Stimulated activated CD8-positive, alpha-beta memory T cell treated with anti-CD3 and anti-CD28 coated beads, Interleukin-7, amount 100 ng/mL, for 4 hours (primary cell): ENCODE measurements around the gene PRKG1.

Source experiments
- DNase-seq, 2 donors: peaks; one replicate each; pipeline ENCODE4 v3.0.0-alpha.2; 2020; ENCODE audit warnings: low read depth in 2 of 2

The PRKG1 gene

DNA sequence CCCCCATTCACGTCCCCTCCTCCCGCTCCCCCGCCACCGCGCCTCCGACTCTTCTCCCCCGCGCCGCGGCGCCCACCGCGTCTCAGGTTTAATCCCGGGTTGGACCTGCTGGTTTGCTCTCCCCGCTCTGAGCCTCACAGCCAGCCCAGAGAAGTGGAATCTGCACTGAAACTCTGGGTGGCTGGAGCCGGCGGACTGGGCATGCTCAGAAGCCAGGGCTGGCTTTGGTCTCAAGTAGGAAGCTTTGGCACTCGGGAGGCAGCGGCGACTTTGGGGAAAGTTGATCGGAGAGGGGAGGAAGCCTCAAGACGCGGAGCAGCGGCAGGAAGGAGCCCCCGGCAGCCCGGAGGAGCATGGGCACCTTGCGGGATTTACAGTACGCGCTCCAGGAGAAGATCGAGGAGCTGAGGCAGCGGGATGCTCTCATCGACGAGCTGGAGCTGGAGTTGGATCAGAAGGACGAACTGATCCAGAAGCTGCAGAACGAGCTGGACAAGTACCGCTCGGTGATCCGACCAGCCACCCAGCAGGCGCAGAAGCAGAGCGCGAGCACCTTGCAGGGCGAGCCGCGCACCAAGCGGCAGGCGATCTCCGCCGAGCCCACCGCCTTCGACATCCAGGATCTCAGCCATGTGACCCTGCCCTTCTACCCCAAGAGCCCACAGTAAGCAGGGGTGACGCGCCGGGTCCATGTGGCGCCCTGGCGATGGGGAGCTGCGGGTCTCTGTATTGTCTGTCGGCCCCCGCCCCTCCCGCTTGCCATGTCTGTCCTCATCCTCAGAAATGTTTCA, at the start of gene PRKG1:
Gene PRKG1 (plus strand): TSS at position 250 of the 791 bp plus-strand sequence.
- no peak for DNase-seq

DNA sequence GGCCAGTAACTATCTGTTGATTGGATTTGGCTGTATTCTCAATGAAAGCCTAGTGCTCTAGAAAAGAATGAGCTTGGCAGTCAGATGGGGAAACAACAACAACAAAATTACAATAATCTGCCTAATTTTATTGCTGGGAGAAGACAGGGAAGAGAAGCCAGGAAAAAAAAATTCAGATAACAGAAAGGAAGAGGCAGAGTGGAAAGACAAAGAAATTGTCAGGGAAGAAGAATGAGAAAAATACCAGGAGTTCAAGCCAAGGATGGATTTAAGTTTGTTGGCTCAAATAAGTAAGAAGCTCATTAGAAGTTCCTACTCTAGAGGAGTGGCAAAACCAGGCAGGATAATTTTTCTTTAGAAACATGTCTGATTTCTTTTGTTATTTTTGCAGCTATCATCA, 45.9 kb upstream of the PRKG1 start:
- DNase-seq: no peak

DNA sequence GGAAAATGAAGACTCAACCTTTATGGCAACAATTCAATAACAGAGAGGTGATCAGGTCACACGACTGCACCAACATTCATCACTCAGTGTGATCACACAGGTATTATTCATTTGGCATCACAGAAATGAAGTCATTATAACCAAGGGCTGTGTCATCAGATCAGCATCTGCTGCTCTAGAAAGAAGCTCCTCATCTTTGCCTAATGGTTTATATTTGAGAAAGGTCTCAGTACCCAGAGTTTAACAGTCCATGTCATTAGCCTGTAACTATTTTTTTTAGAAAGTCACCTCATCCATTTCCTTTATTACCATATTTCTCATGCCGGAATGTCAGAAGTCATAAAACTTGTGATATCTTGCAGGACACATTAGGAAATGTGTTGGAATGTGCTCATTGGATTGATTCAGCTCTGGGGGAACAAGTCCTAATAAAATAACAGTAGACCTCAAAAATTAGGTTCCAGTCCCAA, 45.1 kb upstream of the PRKG1 start:
- DNase-seq: no peak

DNA sequence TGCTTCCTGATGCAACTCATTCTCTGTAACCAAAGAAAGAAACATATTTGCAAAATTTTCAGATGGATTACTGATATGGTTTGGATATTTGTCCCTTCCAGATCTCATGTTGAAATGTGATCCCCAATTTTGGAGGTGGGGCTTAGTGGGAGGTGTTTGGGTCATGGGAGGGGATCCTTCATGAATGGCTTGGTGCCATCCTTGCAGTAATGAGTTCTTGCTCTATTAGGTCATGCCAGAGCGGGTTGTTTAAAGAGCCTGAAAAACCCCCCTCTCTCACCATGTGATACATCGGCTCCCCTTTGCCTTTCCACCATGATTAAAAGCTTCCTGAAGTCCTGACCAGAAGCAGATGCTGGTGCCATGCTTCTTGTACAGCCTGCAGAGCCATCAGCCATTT, 43.8 kb upstream of the PRKG1 start:
- no peak for DNase-seq

DNA sequence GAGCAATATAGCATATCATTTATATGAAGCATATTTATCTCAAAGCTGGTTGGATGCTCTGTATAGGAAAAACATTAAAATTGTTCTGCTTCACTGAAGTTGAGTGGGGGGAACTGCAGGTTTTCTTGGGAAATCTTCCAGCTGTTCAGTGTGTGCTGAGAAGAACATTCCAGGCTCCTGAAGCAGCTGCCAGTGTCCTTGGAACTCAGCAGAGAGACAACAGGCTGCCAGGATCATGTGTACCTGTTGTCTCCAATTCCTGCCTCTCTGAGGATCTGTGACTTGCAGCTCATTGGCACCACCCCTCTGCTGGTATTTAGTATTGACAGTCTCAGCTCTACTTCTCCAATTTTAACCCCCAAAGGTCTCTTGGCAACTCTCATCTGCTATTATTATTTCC, 42.3 kb upstream of the PRKG1 start:
- no peak for DNase-seq

DNA sequence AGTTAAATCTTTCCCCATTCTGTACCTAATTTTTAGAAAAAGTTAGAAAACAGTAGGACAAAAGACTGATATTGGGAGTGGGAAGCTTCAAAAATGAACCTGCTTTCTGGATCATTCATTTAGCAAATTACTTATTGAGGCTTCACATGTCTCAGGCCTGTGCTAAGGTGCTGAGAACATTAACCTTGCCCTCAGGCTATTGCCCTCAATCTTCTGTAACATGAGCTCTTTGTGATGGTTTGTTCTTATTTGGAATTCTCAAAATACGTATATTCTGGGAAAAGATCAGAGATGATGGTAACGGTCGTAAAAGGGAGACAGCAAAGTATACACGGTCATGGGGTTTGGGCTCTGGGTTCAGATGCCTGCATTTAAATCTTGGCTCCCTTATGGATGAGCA, 39.5 kb upstream of the PRKG1 start:
- DNase-seq: no peak

DNA sequence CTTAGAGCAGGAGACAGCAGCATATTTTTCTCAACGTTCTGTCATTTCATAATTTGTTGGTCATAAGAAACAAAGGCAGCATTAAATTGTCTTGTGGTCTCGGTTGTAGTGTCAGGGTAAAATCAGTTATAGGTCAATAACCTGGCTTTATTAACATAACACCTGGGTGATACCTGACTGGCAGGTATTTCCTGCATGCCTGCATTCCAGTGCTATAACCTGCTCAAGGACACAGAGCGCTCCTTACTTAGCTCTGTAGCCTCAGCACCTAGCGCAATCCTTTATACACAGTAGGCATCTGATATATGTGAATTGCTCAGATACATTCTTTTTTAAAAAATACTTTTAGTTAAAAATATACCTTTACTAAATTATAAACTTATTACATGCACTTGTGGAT, 38.9 kb upstream of the PRKG1 start:
- DNase-seq: no peak

DNA sequence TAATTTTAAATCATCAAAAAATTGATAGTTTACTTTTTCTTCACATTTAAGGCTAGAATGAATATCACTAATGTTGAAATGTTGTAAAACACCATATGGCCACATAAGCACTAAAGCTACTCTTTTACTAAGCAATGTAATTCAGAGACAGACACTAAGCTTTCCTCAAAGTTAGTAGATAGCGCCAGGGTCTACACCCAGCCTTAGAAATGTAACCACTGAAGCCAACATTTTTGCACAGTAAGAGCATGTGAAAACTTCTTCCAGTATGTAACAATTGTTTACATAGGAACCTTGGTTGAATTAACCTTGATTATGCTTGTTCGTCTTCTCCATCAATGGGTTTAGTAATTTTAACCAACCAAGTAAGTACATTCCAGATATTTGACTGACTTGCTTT, 28.4 kb upstream of the PRKG1 start:
- DNase-seq: no peak

DNA sequence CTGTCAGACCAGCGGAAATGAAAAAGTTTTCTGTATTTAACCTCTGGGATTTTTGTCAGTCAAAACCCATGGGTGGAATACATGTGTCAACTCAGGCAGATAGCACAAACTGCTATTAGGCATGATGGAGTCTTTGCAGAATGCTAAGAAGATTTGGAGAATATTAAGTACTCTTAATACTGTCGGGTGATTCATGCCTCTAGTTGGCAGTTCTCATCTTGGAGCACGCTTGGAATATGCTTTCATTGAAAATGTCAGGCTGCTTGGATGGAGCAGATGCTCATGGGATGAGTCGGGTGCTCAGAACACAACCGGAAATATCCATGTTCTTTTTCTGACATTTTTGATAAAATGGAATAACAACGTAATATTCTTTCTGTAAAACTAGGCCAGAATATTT, 27.6 kb upstream of the PRKG1 start:
- no peak for DNase-seq

DNA sequence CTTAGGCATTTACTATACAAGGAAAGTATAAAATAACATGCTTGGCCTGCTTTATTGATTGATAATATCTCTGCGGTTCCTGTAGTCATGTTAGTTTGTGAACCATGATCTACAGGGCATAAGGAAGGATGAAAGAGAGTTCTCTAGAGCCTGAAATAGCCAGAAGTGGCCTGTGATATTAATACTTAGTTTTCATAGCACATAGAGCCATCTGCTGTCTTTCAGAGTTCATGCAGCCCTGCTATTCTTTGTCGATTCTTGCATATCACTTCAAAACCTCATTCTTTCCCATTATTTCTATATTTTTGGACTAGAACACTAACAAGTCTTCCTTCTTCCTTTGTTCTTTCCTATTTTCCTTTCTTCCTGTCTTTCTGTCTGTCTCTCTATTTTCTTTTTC, 26.4 kb upstream of the PRKG1 start:
- no peak for DNase-seq

DNA sequence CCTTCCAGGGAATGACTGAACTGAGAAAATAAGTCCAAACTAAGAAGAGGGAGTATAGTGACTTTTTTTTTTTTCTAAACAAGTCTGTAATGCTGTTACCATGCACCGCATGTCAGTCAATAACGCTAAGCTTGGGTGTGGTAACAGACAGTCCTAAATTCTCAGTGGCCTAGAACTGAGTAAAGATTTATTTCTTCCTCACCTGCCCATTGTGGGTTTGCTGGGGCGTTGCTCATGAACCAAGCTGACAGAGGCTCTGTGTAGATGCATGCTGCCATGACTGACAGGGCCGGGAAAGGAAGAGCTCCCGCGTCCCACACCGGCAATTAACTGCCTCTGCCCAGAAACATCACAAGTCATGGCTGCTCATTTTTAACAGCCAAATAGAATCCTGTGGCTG, 25.5 kb upstream of the PRKG1 start:
- DNase-seq: no peak

DNA sequence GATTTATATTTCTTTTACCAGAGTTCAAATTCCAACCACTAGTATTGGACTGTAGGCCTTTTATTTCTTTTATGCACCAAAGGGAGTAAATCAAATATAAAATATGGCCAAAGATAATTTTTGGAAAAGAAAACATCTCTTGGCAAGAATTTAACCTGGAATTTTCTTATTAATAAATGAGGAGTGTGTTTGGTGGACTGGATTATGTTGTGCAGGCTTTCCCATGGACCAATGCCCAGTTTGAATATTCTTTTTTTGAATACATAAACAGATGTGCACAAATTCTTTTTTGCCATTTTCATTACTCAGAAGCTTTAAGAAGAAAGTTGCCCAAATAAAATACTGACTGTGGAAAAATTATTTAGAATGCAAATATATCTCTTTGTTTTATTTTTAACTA, 22.1 kb upstream of the PRKG1 start:
- DNase-seq: no peak

DNA sequence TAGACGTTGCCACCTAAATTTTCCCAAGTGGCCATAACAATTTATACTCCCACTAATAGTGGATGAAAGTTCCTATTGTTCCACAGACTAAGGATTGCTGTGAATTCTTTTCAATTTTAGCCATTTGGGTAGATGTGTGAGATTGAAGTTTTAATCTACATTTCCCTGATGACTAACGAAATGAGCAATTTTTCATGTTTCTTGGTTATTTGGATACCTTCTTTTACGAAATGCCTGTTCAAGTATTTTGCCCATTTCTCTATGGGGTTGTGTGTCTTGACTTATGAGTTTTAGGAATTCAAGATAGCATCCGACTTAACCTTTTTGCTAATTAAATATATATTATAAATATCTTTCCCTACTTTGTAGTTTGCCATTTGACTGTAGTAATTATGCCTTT, 16.4 kb upstream of the PRKG1 start:
- DNase-seq: no peak

DNA sequence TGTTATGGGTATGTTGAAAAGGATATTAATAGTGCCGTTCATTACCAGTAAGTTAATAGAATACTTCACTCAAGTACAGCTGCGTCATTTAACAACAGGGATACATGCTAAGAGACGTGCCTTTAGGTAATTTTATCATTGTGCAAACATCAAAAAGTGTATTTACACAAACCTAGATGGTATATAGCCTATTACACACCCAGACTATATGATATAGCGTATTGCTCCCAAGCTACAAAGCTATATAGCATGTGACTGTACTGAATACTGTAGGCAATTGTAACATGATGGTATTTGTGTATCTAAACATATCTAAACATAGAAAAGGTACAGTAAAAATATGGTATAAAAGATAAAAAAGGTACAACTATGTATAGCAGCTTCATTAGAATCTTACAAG, 11.1 kb upstream of the PRKG1 start:
- no peak for DNase-seq

DNA sequence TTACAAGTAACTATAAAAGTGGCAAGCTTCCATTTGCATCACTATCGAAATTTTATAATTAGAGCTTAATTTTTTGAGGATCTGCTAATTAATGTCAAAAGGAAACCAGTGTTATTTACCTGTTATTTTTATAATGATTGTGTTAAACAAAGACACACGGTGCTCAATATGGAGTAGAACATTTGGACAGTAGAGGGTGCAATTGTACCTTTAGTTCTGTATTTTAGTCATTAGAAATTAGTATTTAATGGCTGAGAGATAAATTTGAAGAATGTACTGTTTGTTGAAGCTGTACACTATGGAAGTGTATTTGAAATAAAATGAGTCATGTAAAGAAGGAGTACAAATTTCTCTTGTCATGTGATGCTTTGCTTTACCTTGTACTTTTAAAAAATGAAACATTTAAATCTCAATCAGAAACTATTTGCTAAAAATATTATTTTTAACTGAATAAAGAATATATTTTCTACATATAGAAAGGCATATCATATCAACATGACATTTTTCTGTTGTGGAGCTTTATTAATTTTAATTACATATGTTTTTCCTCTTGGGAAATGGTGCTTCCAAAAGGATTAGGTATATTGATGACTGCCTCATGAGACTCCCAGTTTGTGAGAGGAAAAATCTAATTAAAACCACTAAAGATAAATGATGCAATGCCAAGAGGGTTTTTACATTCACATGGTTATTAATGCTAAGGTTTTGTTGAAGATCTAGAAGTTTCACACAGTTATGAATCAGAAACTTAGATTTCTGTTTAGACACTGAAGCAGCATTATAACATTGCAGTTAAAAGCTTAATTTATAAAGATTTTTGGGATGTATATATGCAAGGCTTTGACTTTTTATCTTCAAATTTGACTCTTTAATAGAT, 10.4 kb upstream of the PRKG1 start:
- no peak for DNase-seq

DNA sequence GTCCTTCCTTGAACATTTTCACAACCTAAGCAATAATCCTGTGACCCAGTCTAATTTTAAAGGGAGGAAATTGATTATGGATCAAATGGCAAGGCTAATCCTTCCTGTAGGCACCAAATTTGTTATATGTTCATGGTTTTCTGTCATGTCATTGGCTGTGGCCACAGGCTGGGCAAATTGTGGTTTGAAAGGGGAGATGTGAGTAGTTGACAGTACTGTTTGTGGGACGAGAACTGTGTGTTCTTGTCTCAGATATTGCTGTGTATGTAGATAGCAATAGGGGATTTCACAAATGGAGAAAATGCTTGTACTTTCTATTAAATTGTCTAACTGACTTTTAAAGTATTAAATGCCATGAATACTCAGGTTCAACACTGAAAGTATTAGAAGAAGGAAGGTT, 8.1 kb upstream of the PRKG1 start:
- no peak for DNase-seq

DNA sequence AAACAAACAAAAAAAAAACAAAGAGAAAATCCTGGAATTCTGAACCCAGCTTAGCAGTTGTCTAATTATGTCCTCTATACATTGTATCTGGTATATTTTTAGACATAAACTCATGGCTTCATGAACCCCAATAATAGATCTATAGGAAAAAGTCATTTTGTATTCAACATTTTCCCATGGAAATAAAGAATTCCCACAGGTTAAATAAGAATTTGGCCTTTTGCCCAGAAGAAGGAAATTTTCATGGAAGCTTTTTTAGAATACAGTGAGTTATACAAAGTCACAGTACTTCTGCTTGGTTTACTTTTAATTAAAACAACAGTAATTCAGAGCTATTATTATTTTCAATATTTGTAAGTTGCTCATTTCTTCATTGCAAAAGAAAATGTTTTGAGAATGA, 2.1 kb upstream of the PRKG1 start:
- no peak for DNase-seq

DNA sequence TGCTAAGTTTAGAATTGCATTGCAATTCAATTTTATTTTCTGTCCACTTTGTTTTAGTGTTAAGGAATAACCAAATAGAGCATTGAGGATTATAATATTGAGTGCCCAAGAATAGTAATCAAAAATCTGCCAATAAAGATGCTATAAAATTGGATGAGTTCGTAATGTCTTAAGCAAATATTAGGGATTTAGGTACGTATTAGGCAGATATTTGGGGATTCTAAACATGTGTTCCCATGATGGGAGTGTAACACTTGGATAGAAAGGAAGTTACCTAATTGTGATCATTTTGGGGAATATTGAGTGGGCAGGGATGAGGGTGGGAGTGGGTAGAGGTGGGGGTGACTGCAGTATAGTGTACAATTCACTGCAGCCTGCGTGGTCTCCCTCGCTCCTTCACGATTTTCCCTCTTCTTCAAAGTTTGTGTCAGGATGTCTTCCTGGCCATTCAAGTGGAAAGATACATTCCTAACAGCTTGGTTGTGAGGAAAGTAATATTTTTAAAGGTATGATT, 1.3 kb upstream of the PRKG1 start:
- no peak for DNase-seq

DNA sequence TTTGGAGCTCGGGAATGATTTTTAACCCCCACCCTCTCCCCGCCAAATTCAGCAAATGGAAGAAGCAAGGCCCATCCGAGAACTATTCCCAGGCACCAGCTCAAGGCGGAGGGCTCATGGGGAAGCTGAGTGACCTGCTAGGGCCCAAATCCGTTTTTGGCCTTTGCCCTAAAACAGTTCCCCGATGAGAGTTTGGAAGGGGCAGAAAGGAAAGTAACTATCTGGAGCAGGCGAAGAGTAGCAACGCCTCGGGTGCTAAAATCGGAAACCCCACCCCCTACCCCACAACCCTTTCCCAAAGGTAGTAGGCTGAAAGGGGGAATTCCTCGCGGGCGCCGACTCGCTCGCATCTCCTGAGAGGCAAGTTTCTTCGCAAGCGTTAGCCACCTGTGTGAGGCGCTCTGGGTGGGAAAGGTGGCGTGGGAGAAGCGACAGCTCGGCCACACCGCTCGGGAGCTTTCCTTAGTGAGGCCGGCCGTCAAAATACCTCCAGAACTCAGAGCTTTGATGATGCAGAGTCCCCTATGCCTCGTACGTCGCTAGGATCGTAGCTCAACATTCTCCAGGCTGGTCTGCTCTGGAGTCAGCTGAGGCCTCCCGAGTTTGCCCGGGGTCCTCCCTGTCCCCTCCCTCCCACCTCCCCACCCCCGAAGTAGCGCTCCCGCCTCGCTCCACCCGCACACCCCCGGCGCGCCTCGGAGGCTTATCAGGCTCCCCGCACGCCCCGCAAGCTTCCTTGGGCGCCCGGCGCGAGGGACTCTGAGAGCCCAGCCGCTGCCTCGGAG, 642 bp upstream of the PRKG1 start:
- DNase-seq: no peak

DNA sequence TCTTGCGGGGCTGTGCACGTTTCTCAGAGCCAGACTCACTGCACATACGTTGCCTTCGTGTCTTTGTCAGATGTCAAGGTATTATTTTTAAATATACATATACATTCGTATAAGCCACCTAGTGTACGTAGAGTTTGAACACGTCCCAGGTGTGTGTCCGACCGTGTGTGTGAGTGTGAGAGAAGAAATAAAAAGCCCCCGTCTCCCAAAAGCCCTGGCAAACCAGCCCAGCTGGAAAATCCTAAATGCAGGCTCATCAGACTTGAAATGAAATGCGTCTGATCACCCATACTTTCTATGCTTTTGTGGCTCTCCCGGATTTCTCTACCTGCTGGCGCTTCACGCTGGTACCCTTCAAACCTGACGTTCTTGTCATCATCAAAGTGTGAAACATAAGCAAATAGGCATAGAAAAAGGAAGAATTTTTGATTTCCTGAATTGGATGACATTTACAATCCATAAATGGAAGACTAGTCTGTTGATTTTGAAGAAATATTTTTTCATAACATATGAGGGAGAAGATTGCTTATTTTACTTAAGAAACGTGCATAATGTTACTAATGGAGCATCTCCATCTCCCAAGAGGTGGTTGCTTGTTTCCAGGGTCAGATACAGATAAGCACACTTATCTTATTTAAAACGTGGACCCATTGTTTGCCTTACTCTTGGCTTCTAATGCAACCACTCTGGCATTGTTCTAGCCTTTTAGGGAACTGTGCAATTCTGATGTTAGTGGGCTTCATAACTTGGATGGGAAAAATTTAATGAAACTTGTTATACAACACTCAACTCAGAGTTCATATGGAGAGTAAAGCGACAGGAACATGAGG, 971 bp downstream of the PRKG1 start:
- DNase-seq: no peak

DNA sequence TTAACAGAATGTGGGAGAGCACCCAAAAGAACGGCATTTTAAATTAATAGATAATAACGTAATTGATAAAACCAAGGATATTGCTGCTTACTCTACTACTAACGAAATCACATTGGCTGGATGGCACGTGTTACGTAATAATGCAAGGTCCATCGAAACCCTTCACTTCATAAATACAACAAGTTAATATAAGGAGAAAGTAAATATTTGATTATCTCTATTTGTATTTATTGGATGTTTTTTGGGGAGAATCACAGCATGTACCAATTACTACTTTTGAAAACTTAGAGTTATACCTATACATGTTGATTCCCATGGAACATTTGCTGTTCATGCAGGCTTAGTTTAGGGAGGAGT, 1.6 kb downstream of the PRKG1 start:
- DNase-seq: no peak
